K562 (cell line): ENCODE measurements around the gene DEF6. TPM values are rescaled to one million over a fixed set of nuclear protein-coding genes. Genes with fewer than 3 reads are reported as not detected.

Experiments
- ARID1B ChIP-seq: fragments of 450-650 bp; IDR thresholded peaks from 2 replicates; pipeline ENCODE4 v1.6.1; 2016; ENCODE audit warnings: antibody characterized with exemption, mild to moderate bottlenecking, inconsistent platforms
- CXXC5 ChIP-seq: fragments of 250-450 bp; sonication (Bioruptor Pico); IDR thresholded peaks from 2 replicates; pipeline ENCODE4 v1.8.0; 2022; ENCODE audit warnings: inconsistent platforms, mild to moderate bottlenecking, moderate library complexity
- ETV5 ChIP-seq: sonication (generic); formaldehyde crosslinking; IDR thresholded peaks from 2 replicates; pipeline ENCODE4 v1.4.0; 2020; ENCODE audit warnings: low read depth, mild to moderate bottlenecking, missing genetic modification reagents
- MCM2 ChIP-seq: fragments of 450-650 bp; IDR thresholded peaks from 2 replicates; pipeline ENCODE4 v1.6.1; 2017; ENCODE audit warnings: low read depth, mild to moderate bottlenecking
- MECOM ChIP-seq: fragments of 250-450 bp; sonication (Bioruptor Pico); IDR thresholded peaks from 2 replicates; pipeline ENCODE4 v1.8.0; 2022; ENCODE audit warnings: inconsistent platforms
- POLR2A ChIP-seq: fragments of 450-650 bp; conservative IDR thresholded peaks from 2 replicates; pipeline ENCODE4 v1.6.1; 2016
- SMARCE1 ChIP-seq: fragments of 450-650 bp; IDR thresholded peaks from 2 replicates; pipeline ENCODE4 v1.7.1; 2016; ENCODE audit warnings: mild to moderate bottlenecking
- ZBTB1 ChIP-seq: sonication (generic); formaldehyde crosslinking; IDR thresholded peaks from 2 replicates; pipeline ENCODE4 v1.8.1; 2023; ENCODE audit warnings: missing genetic modification reagents, low read depth, mild to moderate bottlenecking, borderline replicate concordance
- ZNF175 ChIP-seq: fragments of 200-800 bp; sonication (Bioruptor generic); IDR thresholded peaks from 2 replicates; pipeline ENCODE4 v1.6.1; 2016; ENCODE audit warnings: low read depth, mild to moderate bottlenecking, missing genetic modification characterization, missing compliant biosample characterization
- ZNF584 ChIP-seq: fragments of 200-800 bp; sonication (Bioruptor generic); IDR thresholded peaks from 2 replicates; pipeline ENCODE4 v1.6.1; 2016; ENCODE audit warnings: low read depth, mild to moderate bottlenecking, missing genetic modification characterization, missing compliant biosample characterization
- ZNF699 ChIP-seq: fragments of 250-450 bp; sonication (Bioruptor Pico); IDR thresholded peaks from 2 replicates; pipeline ENCODE4 v1.8.0; 2021; ENCODE audit warnings: mild to moderate bottlenecking, moderate library complexity; ENCODE audit not compliant: insufficient replicate concordance
- ZNF830 ChIP-seq: fragments of 250-450 bp; sonication (Bioruptor Pico); IDR thresholded peaks from 2 replicates; pipeline ENCODE4 v1.5.0; 2021; ENCODE audit warnings: mild to moderate bottlenecking
- polyA plus RNA-seq, 8 experiments: library from polyadenylated mRNA; depleted of rRNA in 4 of 8; stranded (reverse) in 5 of 8; unstranded in 3 of 8; fragments of >200 nt; fragmentation: Nextera tagmentation in 2 of 8; fragmentation: Illumina TruSeq in 1 of 8; extraction: Ambion mirVana in 2 of 8; extraction: Trizol in 1 of 8; gene quantifications; 2 replicates each; pipeline versions ENCODE4 v1.2.1 to v1.2.3, GENCODE V29; 2011 to 2014; ENCODE audit warnings: inconsistent platforms in 1 of 8, missing spikeins in 1 of 8
- total RNA-seq, 7 experiments: library from RNA; depleted of rRNA in 6 of 7; stranded (reverse); fragments of >200 nt in 6 of 7; fragmentation: Illumina TruSeq in 2 of 7; extraction: Trizol in 2 of 7; gene quantifications; 2 replicates each; pipeline versions ENCODE4 v1.2.1 to v1.2.3, GENCODE V29; 2011 to 2021; ENCODE audit warnings: low replicate concordance in 1 of 7
- TF ChIP-seq, protein P1 (sequence below): fragments of 250-450 bp; sonication (Bioruptor Pico); IDR thresholded peaks from 2 replicates; pipeline ENCODE4 v1.4.0; 2020
- TF ChIP-seq, protein P2 (sequence below): fragments of 450-650 bp; IDR thresholded peaks from 2 replicates; pipeline ENCODE4 v1.6.1; 2018; ENCODE audit not compliant: partially characterized antibody
- TF ChIP-seq, protein P3 (sequence below): IDR thresholded peaks from 2 replicates; pipeline ENCODE4 v1.6.1; 2016; ENCODE audit warnings: missing genetic modification characterization, missing compliant biosample characterization

Gene DEF6
- total and polyA plus RNA-seq, 9 of the 15 experiments (the other 6 are each of a cell fraction or from before 2014, with no cell fraction given), result 1.3 to 44.6 (median 22.7) TPM

DNA sequence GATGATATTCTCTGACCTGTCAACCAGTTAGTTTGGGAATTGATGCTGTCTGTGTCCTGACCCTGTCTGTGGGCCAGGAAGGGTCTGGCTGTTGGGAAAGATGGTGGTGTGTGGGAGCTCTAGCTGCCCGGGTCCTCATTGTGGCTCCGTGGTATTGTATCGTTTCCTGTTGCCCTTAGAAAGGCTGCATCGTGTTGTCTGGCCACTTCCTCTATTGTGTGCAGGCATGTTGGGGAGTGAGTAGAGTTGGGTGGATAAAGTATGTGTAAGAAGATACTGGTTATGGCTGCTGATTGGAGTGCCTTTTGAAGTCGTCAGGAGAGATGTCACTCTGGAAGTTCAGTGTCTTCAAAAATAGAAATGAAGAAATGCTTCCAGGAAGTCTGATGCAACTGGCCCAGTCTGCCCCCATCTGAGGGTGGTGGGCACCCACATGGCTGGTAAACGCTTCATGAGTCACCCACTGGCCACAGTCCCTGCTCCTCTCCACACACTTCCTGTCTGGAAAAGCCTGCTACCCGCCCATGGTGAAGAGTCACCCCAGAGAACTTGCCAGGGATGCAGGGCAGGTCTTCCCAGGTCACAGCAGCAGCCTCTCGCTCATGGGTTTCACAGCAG lies 72.6 kb downstream of the DEF6 start (continued):
- TF ChIP-seq, protein P1, sequence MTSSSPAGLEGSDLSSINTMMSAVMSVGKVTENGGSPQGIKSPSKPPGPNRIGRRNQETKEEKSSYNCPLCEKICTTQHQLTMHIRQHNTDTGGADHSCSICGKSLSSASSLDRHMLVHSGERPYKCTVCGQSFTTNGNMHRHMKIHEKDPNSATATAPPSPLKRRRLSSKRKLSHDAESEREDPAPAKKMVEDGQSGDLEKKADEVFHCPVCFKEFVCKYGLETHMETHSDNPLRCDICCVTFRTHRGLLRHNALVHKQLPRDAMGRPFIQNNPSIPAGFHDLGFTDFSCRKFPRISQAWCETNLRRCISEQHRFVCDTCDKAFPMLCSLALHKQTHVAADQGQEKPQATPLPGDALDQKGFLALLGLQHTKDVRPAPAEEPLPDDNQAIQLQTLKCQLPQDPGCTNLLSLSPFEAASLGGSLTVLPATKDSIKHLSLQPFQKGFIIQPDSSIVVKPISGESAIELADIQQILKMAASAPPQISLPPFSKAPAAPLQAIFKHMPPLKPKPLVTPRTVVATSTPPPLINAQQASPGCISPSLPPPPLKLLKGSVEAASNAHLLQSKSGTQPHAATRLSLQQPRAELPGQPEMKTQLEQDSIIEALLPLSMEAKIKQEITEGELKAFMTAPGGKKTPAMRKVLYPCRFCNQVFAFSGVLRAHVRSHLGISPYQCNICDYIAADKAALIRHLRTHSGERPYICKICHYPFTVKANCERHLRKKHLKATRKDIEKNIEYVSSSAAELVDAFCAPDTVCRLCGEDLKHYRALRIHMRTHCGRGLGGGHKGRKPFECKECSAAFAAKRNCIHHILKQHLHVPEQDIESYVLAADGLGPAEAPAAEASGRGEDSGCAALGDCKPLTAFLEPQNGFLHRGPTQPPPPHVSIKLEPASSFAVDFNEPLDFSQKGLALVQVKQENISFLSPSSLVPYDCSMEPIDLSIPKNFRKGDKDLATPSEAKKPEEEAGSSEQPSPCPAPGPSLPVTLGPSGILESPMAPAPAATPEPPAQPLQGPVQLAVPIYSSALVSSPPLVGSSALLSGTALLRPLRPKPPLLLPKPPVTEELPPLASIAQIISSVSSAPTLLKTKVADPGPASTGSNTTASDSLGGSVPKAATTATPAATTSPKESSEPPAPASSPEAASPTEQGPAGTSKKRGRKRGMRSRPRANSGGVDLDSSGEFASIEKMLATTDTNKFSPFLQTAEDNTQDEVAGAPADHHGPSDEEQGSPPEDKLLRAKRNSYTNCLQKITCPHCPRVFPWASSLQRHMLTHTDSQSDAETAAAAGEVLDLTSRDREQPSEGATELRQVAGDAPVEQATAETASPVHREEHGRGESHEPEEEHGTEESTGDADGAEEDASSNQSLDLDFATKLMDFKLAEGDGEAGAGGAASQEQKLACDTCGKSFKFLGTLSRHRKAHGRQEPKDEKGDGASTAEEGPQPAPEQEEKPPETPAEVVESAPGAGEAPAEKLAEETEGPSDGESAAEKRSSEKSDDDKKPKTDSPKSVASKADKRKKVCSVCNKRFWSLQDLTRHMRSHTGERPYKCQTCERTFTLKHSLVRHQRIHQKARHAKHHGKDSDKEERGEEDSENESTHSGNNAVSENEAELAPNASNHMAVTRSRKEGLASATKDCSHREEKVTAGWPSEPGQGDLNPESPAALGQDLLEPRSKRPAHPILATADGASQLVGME, result 0 out of 2 replicates have a peak, but pooled peaks have one; percentile 36
- TF ChIP-seq ZNF175 (CRISPR knock-in tag) (peak; percentile 63), ZNF699 (CRISPR knock-in tag) (no peak), SMARCE1 (peak; percentile 51; the same call in 1 of the 2 replicates), ZNF830 (CRISPR knock-in tag) (no peak), MECOM (CRISPR knock-in tag) (peak; percentile 61; the same call in 1 of the 2 replicates), ZNF584 (peak; percentile 79), MCM2 (no peak), ARID1B (peak; percentile 53; the same call in 1 of the 2 replicates), ETV5 (peak; percentile 72), CXXC5 (CRISPR knock-in tag) (0 out of 2 replicates have a peak, but pooled peaks have one; percentile 17), POLR2A (no peak), ZBTB1 (0 out of 2 replicates have a peak, but pooled peaks have one; percentile 31)
- TF ChIP-seq, protein P2, sequence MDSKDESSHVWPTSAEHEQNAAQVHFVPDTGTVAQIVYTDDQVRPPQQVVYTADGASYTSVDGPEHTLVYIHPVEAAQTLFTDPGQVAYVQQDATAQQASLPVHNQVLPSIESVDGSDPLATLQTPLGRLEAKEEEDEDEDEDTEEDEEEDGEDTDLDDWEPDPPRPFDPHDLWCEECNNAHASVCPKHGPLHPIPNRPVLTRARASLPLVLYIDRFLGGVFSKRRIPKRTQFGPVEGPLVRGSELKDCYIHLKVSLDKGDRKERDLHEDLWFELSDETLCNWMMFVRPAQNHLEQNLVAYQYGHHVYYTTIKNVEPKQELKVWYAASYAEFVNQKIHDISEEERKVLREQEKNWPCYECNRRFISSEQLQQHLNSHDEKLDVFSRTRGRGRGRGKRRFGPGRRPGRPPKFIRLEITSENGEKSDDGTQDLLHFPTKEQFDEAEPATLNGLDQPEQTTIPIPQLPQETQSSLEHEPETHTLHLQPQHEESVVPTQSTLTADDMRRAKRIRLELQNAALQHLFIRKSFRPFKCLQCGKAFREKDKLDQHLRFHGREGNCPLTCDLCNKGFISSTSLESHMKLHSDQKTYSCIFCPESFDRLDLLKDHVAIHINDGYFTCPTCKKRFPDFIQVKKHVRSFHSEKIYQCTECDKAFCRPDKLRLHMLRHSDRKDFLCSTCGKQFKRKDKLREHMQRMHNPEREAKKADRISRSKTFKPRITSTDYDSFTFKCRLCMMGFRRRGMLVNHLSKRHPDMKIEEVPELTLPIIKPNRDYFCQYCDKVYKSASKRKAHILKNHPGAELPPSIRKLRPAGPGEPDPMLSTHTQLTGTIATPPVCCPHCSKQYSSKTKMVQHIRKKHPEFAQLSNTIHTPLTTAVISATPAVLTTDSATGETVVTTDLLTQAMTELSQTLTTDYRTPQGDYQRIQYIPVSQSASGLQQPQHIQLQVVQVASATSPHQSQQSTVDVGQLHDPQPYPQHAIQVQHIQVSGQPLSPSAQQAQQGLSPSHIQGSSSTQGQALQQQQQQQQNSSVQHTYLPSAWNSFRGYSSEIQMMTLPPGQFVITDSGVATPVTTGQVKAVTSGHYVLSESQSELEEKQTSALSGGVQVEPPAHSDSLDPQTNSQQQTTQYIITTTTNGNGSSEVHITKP, result no peak
- TF ChIP-seq, protein P3, sequence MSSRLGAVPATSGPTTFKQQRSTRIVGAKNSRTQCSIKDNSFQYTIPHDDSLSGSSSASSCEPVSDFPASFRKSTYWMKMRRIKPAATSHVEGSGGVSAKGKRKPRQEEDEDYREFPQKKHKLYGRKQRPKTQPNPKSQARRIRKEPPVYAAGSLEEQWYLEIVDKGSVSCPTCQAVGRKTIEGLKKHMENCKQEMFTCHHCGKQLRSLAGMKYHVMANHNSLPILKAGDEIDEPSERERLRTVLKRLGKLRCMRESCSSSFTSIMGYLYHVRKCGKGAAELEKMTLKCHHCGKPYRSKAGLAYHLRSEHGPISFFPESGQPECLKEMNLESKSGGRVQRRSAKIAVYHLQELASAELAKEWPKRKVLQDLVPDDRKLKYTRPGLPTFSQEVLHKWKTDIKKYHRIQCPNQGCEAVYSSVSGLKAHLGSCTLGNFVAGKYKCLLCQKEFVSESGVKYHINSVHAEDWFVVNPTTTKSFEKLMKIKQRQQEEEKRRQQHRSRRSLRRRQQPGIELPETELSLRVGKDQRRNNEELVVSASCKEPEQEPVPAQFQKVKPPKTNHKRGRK (tag), result no peak
